Superior temporal gyrus (tissue), 1 donor: ENCODE measurements around the gene ARHGEF19.
A peak's percentile ranks its signal among the peaks of the same experiment; 100 is the strongest.
"Not testable (repeated sequence)": the region's sequence is repeated elsewhere in the genome, so short reads cannot be mapped to it uniquely, and the experiment has no call there.

ENCODE experiments used
- DNase-seq: peaks from one replicate; pipeline ENCODE4 v3.0.0-alpha.2; 2016; ENCODE audit errors: extremely low spot score

Gene ARHGEF19

DNA sequence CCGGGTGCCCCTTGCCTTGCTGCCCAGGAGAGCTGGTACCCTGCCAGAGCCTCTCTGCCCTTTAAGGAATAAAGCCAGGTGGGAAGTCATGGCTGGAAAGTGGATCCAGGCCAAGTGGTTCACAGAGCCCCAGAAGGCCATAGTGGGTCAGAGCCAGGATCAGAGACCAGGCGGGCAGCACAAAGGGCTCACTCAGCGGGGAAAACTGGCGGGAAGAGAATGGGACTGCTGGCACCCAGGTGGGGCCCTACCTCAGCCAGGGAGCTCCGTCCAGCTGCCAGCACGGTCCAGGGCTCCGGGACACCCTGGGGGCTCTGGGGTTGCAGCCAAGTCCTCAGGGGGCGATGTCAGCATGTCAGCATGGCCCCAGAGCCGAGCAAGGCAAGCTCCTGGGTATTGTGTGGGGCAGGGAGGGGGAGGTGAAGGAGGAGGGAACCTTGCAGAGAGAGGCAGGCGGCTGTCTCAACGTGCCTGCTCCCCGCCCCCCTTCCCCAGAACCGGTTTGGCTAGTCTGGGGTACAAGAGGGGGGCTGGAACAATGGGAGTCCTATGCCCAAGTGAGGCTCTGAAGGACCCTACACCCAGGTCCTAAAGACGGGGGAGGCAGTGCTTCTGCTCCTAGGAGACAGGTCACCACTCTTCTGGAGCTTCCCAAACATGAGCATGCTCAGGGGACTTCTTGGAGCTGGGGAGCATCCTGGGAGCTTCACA is at the start of gene ARHGEF19:
Gene ARHGEF19 (minus strand): TSS at position 402 of the 711 bp plus-strand sequence. CDS start 3,598 bp downstream, outside the sequence.
- DNase-seq, result no peak

DNA sequence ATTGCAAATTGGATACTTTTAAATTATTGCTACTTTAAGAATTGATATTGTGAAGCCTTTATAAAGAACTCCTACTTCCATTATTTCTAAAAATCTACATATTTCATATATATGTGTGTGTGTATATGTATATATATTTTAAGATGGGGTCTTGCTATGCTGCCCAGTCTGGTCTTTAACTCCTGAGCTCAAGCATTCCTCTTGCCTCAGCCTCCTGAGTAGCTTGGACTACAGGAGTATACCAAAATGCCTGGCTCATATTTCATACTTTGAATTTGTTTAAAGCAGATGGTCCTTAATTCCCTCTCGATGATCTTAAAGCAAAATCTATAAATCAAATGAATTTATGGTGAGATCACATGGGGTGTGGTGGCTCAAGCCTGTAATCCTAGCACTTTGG is 49.6 kb upstream of the ARHGEF19 start:
- no peak for DNase-seq

DNA sequence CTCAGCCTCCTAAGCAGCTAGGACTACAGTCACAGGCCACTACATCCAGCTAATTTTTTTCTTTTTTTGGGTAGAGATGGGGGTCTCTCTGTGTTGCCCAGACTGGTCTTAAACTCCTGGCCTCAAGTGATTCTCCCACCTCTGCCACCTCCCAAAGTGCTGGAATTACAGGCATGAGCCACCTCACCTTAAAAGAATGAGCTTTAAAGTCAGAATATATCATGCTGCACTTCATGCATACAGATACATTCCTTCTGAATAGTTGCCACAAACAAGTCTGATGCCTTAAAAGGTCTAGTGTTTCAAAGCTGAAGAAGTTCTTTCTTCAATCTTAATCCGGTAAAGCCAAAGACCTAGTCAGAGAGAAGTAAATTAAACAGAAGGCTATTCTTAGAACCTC is 48.4 kb upstream of the ARHGEF19 start:
- DNase-seq, result no peak

DNA sequence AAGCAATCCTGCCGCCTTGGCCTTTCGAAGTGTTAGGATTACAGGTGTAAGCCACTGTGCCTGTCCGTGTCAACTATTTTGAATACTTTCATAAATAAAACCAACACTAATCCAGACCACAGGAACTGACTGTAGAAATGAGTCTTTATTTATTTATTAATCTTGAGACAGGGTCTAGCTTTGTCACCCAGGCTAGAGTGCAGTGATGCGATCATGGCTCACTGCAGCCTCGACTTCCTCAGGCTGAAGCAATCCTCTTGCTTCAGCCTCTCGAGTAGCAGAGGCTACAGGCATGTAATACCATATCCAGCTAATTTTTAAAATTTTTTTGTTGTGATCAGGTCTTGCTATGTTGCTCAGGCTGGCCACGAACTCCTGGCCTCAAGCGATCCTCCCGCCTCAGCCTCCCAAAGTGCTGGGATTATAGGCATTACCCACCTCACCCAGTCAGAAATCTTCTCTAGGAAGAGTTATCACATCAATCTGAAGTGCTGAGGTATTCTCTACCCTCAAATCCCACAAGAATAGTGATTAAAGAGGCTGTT is 46.2 kb upstream of the ARHGEF19 start:
- DNase-seq, result no peak

DNA sequence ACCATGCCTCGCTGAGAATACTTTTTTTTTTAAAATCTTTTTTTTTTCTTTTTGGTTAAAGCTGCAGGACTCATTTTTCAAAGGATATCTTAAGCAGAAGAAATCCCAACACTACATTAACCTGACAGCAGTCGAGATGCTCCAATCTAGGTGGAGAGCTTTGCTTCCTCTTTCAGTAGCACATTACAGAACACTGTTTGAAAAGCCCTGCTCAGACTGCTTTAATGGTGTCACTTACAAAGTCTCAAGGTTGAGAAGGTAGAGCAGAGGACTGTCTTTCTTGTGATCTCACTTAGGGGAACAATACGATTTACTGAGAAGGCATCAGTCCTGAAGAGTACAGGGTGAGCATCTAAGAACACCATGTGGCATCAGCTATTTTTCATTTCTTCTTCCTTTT is 45.5 kb upstream of the ARHGEF19 start:
- DNase-seq, result no peak

DNA sequence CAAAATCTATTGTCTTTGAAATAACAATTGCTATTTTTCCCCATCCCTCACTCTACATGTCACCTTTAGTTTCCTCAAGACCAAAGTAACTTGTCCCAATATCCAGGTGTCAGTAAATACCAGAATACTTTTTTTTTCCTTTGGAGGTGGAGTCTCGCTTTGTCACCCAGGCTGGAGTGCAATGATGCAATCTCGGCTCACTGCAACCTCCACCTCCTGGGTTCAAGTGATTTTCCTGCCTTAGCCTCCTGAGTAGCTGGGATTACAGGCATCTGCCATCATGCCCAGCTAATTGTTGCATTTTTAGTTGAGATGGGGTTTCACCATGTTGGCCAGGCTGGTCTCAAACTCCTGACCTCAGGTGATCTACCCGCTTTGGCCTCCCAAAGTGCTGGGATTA is 45.1 kb upstream of the ARHGEF19 start:
- DNase-seq, result not testable (repeated sequence)

DNA sequence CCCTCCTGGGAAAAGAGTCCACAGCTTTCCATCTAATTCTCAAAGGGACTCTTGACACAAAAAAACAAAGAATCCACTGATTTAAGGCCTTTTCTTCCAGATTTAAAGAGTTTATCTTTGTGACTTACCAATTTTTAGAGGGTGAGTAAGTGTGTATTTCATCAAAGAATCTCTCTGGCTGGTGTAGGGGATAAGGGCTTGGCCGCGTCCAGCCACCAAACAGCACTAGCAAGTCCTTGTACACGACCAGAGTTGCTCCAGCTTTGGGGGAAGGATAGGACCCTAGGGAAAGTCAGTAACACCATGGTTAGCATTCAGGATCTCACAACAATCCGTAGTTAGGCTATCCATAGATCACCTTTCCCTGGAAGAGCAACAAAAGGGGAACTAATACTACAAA is 44.0 kb upstream of the ARHGEF19 start:
- no peak for DNase-seq

DNA sequence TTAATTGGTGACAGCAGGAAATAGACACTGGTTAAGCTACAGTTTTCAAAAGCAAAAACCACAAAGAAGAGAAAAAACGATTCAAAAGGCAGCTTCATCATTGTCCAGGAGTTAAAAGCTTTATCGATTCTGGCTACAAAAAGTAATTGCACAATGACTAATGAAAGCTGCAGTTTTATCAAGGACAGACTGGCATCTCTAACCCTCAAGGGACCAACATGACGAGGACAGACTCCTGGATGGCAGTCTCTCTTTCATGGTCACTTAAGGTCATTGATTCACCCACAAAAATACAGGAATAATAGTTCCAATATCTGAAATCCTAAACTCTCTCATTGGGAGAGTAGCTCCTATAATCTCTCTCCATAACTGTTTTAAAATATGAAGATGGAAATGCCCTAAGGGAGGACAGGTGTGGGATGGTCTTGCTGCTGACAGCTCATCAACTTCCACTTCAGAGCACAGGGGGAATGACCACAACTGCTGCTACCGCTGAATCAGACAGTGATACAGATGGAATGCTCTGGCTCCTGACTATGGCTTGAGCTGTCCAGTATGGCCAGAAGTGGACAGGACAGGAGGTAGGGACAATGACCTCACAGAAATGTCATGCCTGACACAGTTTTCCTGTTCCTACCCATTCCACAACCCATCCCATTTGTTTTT is 41.9 kb upstream of the ARHGEF19 start:
- no peak for DNase-seq

DNA sequence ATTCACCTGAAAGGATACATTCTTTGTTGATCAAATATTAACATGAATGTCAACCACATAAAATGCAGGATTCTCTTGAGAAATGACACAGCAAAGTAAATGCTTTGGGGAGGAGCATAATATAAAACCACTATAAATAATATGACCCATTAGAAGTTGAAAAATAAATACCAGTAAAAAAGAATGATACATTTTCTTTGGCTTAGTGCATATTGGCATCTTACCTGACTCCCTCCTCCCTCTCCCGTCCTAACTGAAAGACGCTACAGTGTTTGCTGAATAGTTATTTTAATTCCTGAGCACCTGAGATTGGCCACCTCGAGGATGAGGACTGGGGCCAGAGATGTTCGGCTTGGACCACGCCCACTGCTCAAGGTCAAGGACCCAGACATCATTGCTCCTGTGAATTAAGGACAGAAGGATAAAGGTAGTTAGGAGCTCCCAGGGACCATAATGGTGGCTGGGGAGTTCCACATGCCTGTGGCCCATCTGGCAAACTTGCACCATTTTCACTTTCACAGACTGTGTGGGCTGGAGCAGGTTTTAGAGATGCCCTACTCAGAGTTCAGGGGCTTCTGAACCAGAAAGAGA is 41.0 kb upstream of the ARHGEF19 start:
- no peak for DNase-seq

DNA sequence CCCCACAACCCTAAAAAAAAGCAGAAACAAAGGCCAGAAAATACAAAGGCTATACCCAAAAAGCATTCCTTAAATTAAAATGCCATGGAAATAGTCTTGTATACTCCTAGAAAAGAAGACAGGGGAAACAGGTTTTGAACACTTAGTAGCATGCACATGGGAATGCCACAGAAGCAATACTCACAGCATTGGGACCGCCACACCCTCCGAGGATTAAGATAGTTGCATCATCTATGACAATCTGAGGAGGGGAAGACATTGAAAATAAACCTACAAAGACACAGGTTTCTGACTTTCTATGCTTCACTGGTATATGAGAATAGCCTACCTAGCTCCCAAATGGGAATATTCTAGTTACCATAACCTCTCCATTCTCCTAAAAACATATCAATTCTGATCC is 40.5 kb upstream of the ARHGEF19 start:
- DNase-seq, result no peak

DNA sequence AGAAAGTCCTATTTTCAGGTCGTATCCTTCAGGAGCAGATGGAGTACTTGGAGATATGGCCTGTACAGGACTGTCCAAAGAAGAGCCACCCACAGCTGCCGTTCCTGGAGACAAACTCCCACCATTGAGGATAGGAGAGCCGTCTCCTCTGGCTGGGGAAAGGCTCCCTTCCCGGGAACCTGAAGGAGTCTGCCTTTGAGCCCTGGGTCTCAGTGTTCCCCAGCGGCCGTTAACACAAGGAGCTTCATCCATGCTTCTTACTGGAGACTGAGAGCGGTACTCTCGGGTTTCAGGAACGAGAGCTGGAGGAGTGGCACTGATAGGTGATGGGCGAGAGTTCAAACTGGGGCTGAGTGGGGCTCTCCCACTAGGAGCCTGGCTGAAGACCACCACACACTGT is 38.9 kb upstream of the ARHGEF19 start:
- DNase-seq, result no peak

DNA sequence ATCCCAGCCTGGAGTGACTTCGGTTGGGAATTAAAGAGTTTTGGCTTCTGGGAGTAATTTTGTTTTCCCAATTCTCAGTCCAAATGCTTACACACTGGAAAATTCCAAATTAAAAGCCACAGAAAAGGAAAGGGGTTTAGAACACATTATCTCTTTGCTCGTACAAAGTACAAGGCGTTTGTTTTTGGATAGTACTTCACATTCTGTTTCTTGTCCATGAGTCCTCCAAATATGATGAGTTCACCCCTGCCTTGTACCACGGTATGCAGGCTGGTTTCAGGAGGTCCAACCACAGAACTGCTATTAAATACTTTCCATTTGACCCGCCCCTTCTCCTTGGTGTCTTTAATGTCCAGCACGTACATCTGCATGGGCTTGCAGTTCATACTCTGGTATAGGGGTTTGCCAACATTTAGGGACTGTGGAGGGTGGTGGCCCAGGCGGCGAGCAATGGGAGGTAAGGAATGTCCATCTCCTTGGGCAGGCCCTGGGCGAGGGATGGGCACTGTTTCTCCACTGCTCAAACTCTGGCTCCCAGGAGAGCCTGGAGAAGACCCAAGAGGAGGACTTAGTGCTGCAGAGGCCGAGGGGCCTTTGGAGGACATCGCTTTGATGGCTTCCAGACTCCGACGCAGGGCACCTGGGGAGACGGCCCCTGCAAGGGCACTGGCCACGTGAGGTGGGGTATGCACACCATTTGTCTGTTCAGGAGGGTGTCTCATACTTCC is 38.2 kb upstream of the ARHGEF19 start:
- DNase-seq, result no peak

DNA sequence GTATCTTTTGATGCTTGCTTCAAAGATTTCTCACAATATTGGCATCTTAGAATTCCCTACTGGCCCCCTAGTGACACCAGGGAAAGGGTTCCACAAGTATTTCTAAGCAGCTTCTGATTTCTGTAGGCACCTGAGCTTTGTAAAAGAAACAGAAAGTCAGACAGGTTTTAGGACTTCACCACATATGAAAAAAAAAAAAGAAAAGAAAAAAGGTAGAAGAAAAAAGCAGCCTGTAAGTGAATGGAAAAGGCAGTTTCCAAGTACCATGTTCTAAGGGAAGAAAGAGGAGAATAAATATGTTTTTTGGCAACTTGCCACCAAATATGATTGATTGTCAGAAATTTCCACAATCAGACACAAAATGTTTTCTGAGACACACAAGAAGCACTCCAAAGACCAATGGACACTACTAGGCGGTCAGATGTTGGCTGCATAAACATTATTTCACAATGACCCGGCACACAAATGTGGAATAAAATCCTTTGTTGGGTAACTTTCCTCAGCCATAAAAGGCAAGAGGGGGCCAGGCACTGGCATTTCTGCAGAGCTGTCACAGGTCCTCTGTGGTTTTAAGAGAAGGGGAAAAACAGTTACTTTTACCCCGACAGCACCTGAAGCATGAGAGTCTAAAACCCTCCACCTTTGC is 37.3 kb upstream of the ARHGEF19 start:
- no peak for DNase-seq

DNA sequence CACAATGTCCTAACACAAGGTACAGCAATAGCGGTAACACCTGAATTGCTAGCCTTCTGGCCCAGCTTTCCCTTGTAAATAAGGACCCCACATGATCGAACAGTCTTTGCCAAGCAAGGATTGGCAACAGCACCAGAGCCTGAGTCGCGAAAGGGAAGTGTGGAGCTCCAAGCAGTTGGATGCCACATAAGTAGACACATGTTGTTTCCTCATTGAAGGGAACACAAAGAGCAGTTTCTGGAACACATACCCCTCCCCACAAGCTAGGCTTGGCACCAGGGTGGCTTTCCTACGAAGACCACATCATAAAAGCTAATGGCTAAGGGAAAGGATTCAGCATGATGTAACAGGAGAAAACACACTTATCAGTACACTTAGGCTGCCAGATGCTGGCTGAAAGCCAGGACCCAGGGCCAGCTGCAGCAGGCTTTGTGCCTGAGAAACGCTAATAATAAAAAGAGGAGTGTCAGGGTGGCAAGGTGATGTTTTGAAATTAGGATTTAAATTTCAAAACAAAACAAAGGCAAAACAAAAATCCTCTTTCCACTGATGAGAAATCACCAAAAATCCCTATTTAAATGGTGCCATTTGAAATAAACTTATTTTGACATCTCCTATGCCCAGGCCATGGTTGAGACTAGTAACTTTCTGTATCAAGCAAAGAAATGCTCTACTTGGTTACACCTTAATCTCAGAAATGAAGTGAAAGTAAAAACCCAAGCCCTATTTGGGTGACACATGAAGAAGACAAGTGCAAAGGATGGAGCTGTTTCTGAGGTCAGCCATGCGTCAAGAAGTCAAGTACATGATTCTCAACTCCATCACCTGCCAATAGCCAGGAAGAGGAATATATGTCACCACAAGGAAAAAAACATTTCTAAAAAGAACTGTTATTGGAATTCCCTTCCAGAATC is 36.4 kb upstream of the ARHGEF19 start:
- peak; percentile 85 for DNase-seq

DNA sequence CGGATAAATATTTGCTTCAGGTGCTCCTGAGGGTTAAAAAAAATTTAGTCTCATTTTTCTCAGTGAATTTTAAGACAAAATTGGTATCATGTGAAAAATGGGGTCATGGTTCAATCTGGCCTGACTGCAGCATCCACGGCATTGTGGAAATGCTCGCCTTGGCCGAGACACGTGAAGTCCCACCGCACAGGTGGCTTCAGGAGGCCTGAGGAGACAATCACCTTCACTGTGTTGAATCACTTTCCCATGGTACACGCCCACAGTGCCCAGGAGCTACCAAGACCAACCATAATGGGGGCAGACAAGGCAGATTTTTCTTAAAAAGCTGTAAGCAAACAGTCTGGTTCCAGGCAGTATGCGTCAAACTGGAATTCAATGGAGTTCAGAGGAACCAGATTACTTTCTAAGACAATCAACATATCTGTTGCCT is 35.6 kb upstream of the ARHGEF19 start:
- DNase-seq, result no peak

DNA sequence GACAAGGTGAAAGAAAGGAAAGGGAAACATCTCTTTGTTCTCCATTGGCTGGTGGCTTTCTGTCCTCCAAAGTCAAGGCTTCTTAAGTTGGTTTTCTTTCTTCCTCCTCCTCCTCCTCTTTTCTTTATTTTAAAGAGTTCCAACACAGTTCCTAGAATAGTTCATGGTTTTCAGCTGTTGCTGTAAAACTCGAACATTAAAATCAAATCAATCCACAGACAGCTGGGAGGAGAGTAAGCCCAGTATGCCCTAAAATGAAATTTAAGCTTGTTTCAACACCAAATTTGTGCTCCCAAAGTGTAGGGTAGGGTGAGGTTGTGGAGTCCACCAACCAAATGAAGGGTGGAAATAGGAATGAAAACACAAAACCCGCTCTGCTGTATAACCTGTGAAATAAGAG is 35.0 kb upstream of the ARHGEF19 start:
- no peak for DNase-seq

DNA sequence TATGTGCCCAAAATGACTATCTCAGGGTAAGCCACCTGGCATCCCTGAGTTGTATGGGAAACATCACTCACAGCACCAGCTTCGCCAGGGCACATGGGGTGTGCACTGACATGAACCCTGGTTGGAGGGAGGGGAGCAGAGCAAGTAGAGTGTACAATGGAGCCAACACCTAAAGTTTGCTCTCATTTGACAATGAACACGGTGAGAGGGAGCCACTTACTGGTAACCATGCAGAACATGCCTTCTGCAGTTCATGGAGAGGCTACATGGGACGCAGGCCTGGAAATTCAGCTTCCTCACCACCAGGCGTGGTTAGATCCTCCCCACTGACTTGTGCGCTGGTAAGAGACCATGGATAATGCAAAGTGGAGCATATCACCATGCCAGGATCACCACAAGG is 34.5 kb upstream of the ARHGEF19 start:
- no peak for DNase-seq

DNA sequence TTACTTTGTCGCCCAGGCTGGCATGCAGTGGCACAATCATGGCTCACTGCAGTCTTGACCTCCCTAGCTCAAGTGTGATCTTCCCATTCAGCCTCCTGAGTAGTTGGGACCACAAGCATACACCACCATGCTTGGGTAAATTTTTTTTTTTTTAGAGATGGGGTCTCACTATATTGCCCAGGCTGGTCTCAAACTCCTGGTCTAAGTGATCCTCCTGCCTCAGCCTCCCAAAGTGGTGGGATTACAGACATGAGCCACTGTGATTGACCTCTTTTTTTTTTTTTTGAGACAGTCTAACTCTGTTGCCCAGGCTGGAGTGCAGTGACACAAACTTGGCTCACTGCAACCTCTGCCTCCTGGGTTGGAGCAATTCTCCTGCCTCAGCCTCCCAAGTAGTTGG is 33.8 kb upstream of the ARHGEF19 start:
- DNase-seq, result not testable (repeated sequence)

DNA sequence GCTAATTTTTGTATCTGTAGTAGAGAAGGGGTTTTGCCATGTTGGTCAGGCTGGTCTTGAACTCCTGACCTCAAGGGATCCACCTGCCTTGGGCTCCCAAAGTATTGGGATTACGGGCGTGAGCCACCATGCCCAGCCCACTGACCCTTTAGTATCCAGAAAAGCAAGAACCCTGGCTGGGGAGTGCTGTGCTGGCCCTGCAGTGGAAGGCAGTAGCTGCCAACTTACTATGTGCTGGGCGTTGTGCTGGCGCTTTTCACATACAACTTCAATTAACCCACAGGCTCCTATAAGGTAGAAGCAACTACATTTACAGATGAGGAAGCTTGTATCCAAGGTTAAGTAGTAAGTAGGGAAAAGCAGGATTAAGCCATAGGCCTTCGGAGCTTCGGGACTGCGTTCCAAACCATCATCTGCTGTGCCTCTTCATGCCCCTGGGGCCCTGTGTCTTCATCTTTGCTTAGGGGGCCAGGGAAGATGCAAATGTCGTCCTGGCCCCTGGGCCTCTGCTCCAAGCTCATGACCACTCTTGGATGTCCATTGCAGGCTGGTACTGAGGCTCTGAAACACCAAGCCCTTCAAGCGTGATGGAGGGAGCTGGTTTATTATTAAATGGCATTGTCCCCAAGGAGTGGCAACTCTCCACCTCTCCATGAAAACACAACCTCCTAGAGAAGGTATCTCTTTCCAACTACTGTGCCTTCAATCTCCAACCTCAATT is 33.2 kb upstream of the ARHGEF19 start:
- no peak for DNase-seq
